Calu3 (cell line): ENCODE data around the gene PNMA8A. TPM values are rescaled to one million over a fixed set of nuclear protein-coding genes. Genes with fewer than 3 reads are reported as not detected.

Experiments
- BruUV-seq: library from RNA; stranded (reverse); fragments of 400-500 nt; replicated peaks from 2 replicates; lab custom pipeline; 2021; lab: Mats Ljungman, UMichigan
- CTCF ChIA-PET: fragments of 300-600 bp; sonication (Branson Sonifier 250); formaldehyde crosslinking; loops from one replicate; lab custom pipeline; 2022; ENCODE audit warnings: antibody characterized with exemption; lab: Charles Lee
- DNase-seq: peaks from one replicate; pipeline ENCODE4 v3.0.0; 2022
- H3K27ac Mint-ChIP-seq: one replicate; pipeline ENCODE4 v1.8.0; 2022; ENCODE audit warnings: mixed read lengths; ENCODE audit not compliant: unreplicated experiment
- H3K27me3 Mint-ChIP-seq: one replicate; pipeline ENCODE4 v1.8.0; 2022; ENCODE audit warnings: mixed read lengths; ENCODE audit not compliant: unreplicated experiment
- H3K36me3 Mint-ChIP-seq: one replicate; pipeline ENCODE4 v1.8.0; 2022; ENCODE audit warnings: mild to moderate bottlenecking, moderate library complexity, mixed read lengths; ENCODE audit not compliant: insufficient read depth, unreplicated experiment
- H3K4me1 Mint-ChIP-seq: one replicate; pipeline ENCODE4 v1.8.0; 2022; ENCODE audit warnings: mild to moderate bottlenecking, low read depth, mixed read lengths; ENCODE audit not compliant: unreplicated experiment
- H3K4me3 Mint-ChIP-seq: one replicate; pipeline ENCODE4 v1.8.0; 2022; ENCODE audit warnings: mild to moderate bottlenecking, low read depth, moderate library complexity, mixed read lengths; ENCODE audit not compliant: unreplicated experiment
- H3K9me3 Mint-ChIP-seq: one replicate; pipeline ENCODE4 v1.8.0; 2022; ENCODE audit warnings: low read depth, mixed read lengths; ENCODE audit not compliant: unreplicated experiment
- CTCF ChIP-seq: fragments of 200-600 bp; IDR thresholded peaks from one replicate; pipeline ENCODE4 v1.8.0; 2022; ENCODE audit warnings: antibody characterized with exemption; ENCODE audit not compliant: unreplicated experiment
- intact Hi-C: fragments of 100-400 bp; cut with micrococcal nuclease; formaldehyde crosslinking; loops from one replicate; pipeline ENCODE4 v1.10.0; 2022; ENCODE audit not compliant: unreplicated experiment
- total RNA-seq: library from RNA; stranded (reverse); gene quantifications from 2 replicates; pipeline ENCODE4 v1.2.3, GENCODE V29; 2022

The PNMA8A gene
- total RNA-seq, 1 experiment from 2014 or later = 0.61 TPM

DNA sequence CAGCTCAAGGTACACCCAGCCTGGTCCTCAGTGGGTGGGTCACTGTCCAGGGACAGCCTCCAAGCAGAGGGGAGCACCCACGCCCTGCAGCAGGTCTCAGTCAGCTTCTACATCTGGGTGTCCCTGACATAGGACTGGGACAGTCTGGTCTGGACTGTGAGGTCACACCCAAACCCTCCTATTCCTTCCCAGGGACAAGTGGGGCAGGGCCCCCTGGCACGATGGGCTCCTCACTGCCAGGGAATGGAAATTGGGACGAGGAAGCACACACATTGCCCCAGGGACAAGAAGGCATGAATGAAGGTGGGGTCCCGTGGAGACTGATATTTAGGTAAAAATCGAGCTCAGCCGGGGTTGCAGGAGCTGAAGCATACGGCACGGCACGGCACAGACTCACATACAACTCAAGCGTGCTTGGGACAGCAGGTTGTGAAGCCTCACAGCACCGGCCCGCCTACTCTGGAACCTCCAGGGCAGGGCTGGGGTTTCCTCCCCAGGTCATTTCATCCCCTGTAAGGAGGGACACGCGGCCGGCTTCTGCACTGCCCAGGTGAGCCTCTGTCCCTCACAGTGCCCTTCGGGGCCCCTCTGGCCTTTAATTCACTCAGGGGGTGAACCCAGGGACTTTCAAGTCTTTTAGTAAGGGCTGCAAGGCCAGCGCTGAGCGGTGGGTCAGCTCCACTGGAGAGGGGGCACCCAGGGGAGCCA is 20.8 kb upstream of the PNMA8A start:
- CTCF ChIA-PET = interaction anchor here (0.6 to 1.1 kb wide), 3 partner anchors 96 to 422 kb away, joined by 4 to 5 read pairs (median 4); no protein-coding TSS in a partner anchor
- Mint-ChIP-seq H3K4me1 (peaks cover 10% of the 10 kb centered on the region), H3K4me3 (no peak overlapping the region), H3K27me3 (peaks cover 80% of the 10 kb centered on the region), H3K9me3 (no peaks in the 10 kb centered on the region), H3K36me3 (peaks cover 4% of the 10 kb centered on the region), H3K27ac (no peak overlapping the region)
- intact Hi-C loops = no loop called here
- no peak for DNase-seq
- no peak for TF ChIP-seq CTCF
- no TSS peak for BruUV-seq

GRCh38 chr19:46490774-46491173 is 19.4 kb upstream of the PNMA8A start:
- H3K27me3 Mint-ChIP-seq = peaks cover 93% of the 10 kb centered on the region
- no peaks in the 10 kb centered on the region for H3K9me3 Mint-ChIP-seq
- intact Hi-C loops = no loop called here
- BruUV-seq = no TSS peak
- no peak overlapping the region for H3K27ac Mint-ChIP-seq
- DNase-seq = no peak
- CTCF ChIA-PET = interaction anchor here (0.6 to 0.7 kb wide), 2 partner anchors 19 to 91 kb away, joined by 5 read pairs; no protein-coding TSS in a partner anchor
- TF ChIP-seq CTCF = no peak
- peaks cover 10% of the 10 kb centered on the region for H3K4me1 Mint-ChIP-seq
- H3K36me3 Mint-ChIP-seq = peaks cover 4% of the 10 kb centered on the region
- no peak overlapping the region for H3K4me3 Mint-ChIP-seq

DNA sequence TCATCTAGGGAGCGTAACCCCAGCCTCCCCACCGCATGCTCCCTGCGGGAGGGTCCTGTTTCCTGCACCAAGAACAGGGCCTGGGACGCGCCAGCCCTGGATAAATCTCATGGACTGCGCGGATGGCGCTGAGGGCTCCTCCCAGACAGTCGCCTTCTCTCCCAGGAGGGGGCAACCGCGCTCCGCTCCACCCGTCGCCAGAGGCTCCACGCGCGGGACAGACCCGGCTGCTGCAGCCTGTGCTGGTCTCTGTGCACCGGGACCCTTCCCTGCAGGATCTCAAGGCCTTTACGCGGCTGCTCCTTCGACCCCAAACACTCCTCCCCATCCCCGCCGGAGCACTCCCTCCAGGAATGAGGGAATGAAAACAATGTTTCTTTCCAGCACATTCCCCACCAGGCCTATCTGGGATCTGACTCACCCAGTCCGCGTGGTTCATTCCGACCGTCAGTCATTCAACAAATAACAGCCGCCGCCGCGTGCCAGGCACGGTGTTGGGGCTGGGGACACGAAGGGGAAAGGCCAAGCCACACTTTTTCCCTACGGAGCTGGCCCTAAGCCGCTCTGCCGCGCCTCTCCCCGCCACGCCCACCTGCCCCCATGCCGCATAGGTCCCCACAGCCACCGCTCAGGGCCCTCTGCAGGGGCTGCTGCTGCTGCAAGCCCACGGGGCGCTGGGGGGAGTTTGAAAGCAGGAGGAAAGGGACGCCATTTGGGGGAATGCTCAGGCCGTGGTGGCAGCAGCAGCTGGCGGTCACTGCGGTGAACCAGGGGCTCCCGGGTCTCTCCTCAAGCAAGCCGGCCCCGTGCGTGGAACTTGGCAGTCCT is 18.3 kb upstream of the PNMA8A start:
- CTCF ChIA-PET = interaction anchor here (0.7 to 1.5 kb wide), 3 partner anchors 33 to 209 kb away, joined by 3 to 5 read pairs (median 3); no protein-coding TSS in a partner anchor
- intact Hi-C loops = loop anchor here (2.0 kb wide), 1 partner anchor 87 kb away; no protein-coding TSS in a partner anchor
- DNase-seq = no peak
- Mint-ChIP-seq H3K36me3 (peaks cover 4% of the 10 kb centered on the region), H3K4me3 (no peak overlapping the region), H3K9me3 (no peaks in the 10 kb centered on the region), H3K27me3 (peaks cover 94% of the 10 kb centered on the region), H3K4me1 (peaks cover 10% of the 10 kb centered on the region), H3K27ac (no peak overlapping the region)
- no peak for TF ChIP-seq CTCF
- no TSS peak for BruUV-seq

- BruUV-seq = no TSS peak
- CTCF ChIA-PET = interaction anchor here (1.5 to 2.6 kb wide), 3 partner anchors 86 to 208 kb away, joined by 5 to 9 read pairs (median 8); no protein-coding TSS in a partner anchor
- peaks cover 90% of the 10 kb centered on the region for H3K27me3 Mint-ChIP-seq
Measured at GRCh38 chr19:46488551-46488950, 17.2 kb upstream of the PNMA8A start.

More at GRCh38 chr19:46488551-46488950, 17.2 kb upstream of the PNMA8A start:
- Mint-ChIP-seq H3K36me3 (no peaks in the 10 kb centered on the region), H3K4me1 (peaks cover 10% of the 10 kb centered on the region), H3K9me3 (no peaks in the 10 kb centered on the region), H3K4me3 (no peak overlapping the region), H3K27ac (no peak overlapping the region)
- no peak for TF ChIP-seq CTCF
- intact Hi-C loops = loop anchor here (1.0 to 2.0 kb wide), 2 partner anchors 86 to 208 kb away; no protein-coding TSS in a partner anchor
- DNase-seq = no peak
